Activated CD8-positive, alpha-beta memory T cell treated with anti-CD3 and anti-CD28 coated beads, Interleukin-2, amount 50 U/mL, for 24 hours (primary cell): ENCODE measurements around the gene NT5C3B.
"Not testable (repeated sequence)": the region's sequence is repeated elsewhere in the genome, so short reads cannot be mapped to it uniquely, and the experiment has no call there.

ENCODE experiments used
- DNase-seq: peaks from one replicate; pipeline ENCODE4 v3.0.0-alpha.2; 2020; ENCODE audit errors: extremely low read depth

NT5C3B gene

DNA sequence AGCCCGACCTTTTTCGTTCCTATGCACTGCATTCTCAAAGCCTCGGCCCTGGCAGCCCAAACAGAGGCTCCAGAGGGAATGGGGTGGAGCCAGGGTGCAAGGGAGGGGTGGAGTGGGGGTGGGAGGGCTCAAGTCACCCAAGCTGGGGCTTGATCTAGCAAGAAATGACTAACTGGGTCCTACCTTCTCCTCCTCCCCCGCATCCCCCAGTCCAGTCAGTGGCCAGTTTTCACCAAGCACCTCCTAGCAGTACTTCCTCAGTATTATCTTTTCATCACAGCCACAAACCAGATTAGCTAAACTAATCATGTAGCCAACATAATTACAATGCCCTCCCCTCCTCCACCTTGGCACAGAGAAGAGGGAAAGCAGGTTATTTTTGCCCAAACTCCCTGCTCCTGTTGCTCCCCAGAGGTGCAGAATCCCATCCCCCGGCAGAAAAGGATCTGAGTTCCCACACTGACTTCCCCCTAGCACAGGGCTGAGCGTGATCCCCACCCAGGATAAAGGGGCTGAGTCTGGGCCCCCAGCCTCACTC lies 51.8 kb downstream of the NT5C3B start:
- no peak for DNase-seq

- no peak for DNase-seq
Measured at GRCh38 chr17:41782142-41782541, 53.9 kb downstream of the NT5C3B start.

DNA sequence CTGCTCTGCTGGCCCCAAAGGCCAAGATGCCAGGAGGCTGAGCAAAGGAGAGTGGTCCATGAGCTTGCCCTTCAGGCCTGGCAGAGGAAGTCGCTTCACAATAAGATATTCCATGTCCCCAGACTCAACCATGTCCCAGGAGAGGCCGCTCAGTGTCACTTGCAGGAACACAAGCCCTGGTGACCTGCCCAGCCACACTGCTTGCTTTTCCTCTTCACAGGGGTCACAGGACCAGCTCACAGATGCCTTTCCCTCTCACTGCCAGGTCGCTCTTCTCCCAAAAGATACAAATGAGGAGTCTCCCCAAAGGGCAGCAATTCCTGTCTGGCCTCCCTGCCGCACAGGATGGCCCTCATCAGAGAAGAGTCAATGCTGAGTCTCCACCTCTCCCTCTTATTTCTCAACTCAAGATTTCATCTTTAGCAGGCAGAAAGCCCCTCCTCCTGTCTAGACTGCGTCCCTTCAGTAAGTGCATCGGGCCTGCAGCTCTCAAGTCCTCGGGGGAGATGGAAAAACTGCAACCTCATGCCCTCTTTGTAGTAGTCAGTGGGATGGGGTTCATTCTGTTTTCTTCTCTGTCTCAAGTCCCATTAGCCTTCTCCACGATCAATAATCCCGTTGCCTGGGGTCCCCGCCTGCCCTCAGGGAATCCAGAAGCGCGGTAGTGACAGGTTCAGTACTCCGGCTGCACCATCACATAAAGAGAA lies 54.5 kb downstream of the NT5C3B start:
- DNase-seq: no peak

DNA sequence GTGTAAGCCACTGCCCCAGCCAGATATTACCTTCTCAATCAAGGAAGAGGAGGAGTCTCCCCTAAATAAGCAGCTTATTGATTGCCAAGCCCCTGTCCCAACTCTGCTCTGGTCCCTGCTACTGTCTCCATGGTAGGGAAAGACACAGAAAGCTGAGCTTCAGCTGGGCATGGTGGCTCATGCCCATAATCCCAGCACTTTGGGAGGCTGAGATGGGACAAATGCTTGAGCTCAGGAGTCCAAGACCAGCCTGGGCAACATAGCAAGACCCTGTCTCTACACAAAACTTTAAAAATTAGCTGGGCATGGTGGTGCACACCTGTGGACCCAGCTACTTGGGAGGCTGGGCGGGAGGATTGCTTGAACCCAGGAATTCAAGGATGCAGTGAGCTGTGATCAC lies 56.1 kb downstream of the NT5C3B start:
- no peak for DNase-seq

DNA sequence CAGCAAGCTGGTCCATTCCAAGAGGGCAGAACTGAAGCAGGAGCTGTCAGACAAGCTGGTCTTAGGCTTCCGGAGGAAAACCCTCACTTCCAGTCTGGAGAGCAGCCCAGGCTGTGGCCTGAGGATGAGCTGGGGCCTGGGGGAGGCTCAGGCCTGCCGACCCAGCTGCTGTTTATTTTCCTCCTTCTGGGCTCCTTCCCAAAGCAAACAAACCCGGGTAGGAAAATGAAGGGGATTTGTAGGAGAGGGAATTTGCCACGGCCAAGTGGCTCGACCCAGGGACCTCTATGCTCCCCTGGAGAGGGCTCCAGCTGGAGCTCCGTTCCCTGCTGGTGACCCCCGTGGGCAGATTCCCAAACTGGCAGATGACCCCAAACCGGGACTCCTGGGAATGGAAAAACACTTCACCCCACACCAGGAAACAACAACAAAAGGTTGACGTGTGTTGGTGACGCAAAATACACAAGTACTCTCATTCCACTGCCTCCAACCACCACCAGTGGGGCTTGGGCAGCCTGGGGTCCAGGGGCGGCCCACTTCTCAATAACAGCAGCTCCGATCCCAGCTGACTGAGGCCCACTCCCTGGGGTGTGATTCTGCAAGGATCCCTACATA lies 58.4 kb downstream of the NT5C3B start:
- no peak for DNase-seq

- DNase-seq: no peak
Measured at GRCh38 chr17:41777157-41777573, 58.9 kb downstream of the NT5C3B start.

GRCh38 chr17:41776262-41776900 lies 59.7 kb downstream of the NT5C3B start:
- DNase-seq: not testable (repeated sequence)

- DNase-seq: no peak
Measured at GRCh38 chr17:41775394-41776226, 60.4 kb downstream of the NT5C3B start.
